K562 (cell line): ENCODE measurements around the gene BRD3OS. TPM values are rescaled to one million over a fixed set of nuclear protein-coding genes. Genes with fewer than 3 reads are reported as not detected.

ENCODE experiments used
- ARID2 ChIP-seq: fragments of 450-650 bp; IDR thresholded peaks from 2 replicates; pipeline ENCODE4 v1.6.1; 2017; ENCODE audit warnings: antibody characterized with exemption, mild to moderate bottlenecking
- CREBBP ChIP-seq: IDR thresholded peaks from one replicate; pipeline ENCODE4 v1.6.1; 2012; ENCODE audit warnings: low read depth, mild to moderate bottlenecking, control low read depth, inconsistent platforms, low read length
- CTBP1 ChIP-seq: fragments of 450-650 bp; IDR thresholded peaks from 2 replicates; pipeline ENCODE4 v1.6.1; 2016; ENCODE audit warnings: borderline replicate concordance
- E2F3 ChIP-seq: fragments of 250-450 bp; sonication (Bioruptor Pico); IDR thresholded peaks from 2 replicates; pipeline ENCODE4 v1.4.0; 2020; ENCODE audit warnings: mild to moderate bottlenecking
- KAT7 ChIP-seq: sonication (generic); formaldehyde crosslinking; IDR thresholded peaks from 2 replicates; pipeline ENCODE4 v1.8.0; 2022; ENCODE audit warnings: missing genetic modification reagents, mild to moderate bottlenecking, borderline replicate concordance
- KDM1A ChIP-seq, 2 experiments: fragments of 450-650 bp; IDR thresholded peaks; 2 replicates each; pipeline ENCODE4 v1.6.1; 2016; ENCODE audit warnings: mild to moderate bottlenecking in 2 of 2
- NFXL1 ChIP-seq: fragments of 450-650 bp; formaldehyde crosslinking; IDR thresholded peaks from 2 replicates; pipeline ENCODE4 v1.4.0; 2021; ENCODE audit warnings: mild to moderate bottlenecking
- NR2C1 ChIP-seq, 2 experiments: fragments of 450-650 bp; IDR thresholded peaks; 2 replicates each; pipeline ENCODE4 v1.6.1; 2017; ENCODE audit warnings: mild to moderate bottlenecking in 2 of 2, antibody characterized with exemption in 1 of 2, inconsistent platforms in 1 of 2, missing compliant biosample characterization in 1 of 2, missing genetic modification characterization in 1 of 2
- PHTF2 ChIP-seq: fragments of 250-450 bp; sonication (Bioruptor Pico); IDR thresholded peaks from 2 replicates; pipeline ENCODE4 v1.5.0; 2021; ENCODE audit warnings: mild to moderate bottlenecking
- POLR2G ChIP-seq: fragments of 200-400 bp; formaldehyde crosslinking; IDR thresholded peaks from 2 replicates; pipeline ENCODE4 v1.6.1; 2017; ENCODE audit warnings: low read depth, mild to moderate bottlenecking, antibody characterized with exemption, low read length, moderate library complexity
- SAFB ChIP-seq: fragments of 200-400 bp; formaldehyde crosslinking; IDR thresholded peaks from 2 replicates; pipeline ENCODE4 v1.6.1; 2017; ENCODE audit warnings: low read depth, low read length, borderline replicate concordance
- SMC3 ChIP-seq: conservative IDR thresholded peaks from 2 replicates; pipeline ENCODE4 v1.6.1; 2011; ENCODE audit warnings: low read depth, low read length, improper control_type of control experiment; ENCODE audit not compliant: insufficient read depth
- SRSF3 ChIP-seq: fragments of 200-400 bp; formaldehyde crosslinking; IDR thresholded peaks from 2 replicates; pipeline ENCODE4 v1.6.1; 2016; ENCODE audit warnings: mild to moderate bottlenecking, low read length, moderate library complexity; ENCODE audit not compliant: insufficient read depth
- TBP ChIP-seq: optimal IDR thresholded peaks from 2 replicates; pipeline ENCODE3; 2011; ENCODE audit warnings: low read depth, low read length, improper control_type of control experiment
- THRAP3 ChIP-seq: fragments of 450-650 bp; IDR thresholded peaks from 2 replicates; pipeline ENCODE4 v1.6.1; 2016; ENCODE audit warnings: mild to moderate bottlenecking, inconsistent platforms, borderline replicate concordance
- ZBTB1 ChIP-seq: sonication (generic); formaldehyde crosslinking; IDR thresholded peaks from 2 replicates; pipeline ENCODE4 v1.8.1; 2023; ENCODE audit warnings: missing genetic modification reagents, low read depth, mild to moderate bottlenecking, borderline replicate concordance
- ZNF263 ChIP-seq: sonication (generic); formaldehyde crosslinking; IDR thresholded peaks from 2 replicates; pipeline ENCODE4 v1.8.0; 2022; ENCODE audit warnings: mild to moderate bottlenecking, missing genetic modification reagents, borderline replicate concordance
- ZNF282 ChIP-seq: sonication (generic); formaldehyde crosslinking; IDR thresholded peaks from 2 replicates; pipeline ENCODE4 v1.8.1; 2023; ENCODE audit warnings: missing genetic modification reagents
- ZNF444 ChIP-seq: fragments of 250-450 bp; sonication (Bioruptor Pico); IDR thresholded peaks from 2 replicates; pipeline ENCODE4 v1.4.0; 2020; ENCODE audit warnings: mild to moderate bottlenecking, moderate library complexity
- polyA plus RNA-seq, 8 experiments: library from polyadenylated mRNA; depleted of rRNA in 4 of 8; stranded (reverse) in 5 of 8; unstranded in 3 of 8; fragments of >200 nt; fragmentation: Nextera tagmentation in 2 of 8; fragmentation: Illumina TruSeq in 1 of 8; extraction: Ambion mirVana in 2 of 8; extraction: Trizol in 1 of 8; gene quantifications; 2 replicates each; pipeline versions ENCODE4 v1.2.1 to v1.2.3, GENCODE V29; 2011 to 2014; ENCODE audit warnings: inconsistent platforms in 1 of 8, missing spikeins in 1 of 8
- total RNA-seq, 7 experiments: library from RNA; depleted of rRNA in 6 of 7; stranded (reverse); fragments of >200 nt in 6 of 7; fragmentation: Illumina TruSeq in 2 of 7; extraction: Trizol in 2 of 7; gene quantifications; 2 replicates each; pipeline versions ENCODE4 v1.2.1 to v1.2.3, GENCODE V29; 2011 to 2021; ENCODE audit warnings: low replicate concordance in 1 of 7
- TF ChIP-seq, protein P1 (sequence below): fragments of 250-450 bp; sonication (Bioruptor Pico); IDR thresholded peaks from 2 replicates; pipeline ENCODE4 v1.5.0; 2021; ENCODE audit warnings: mild to moderate bottlenecking, borderline replicate concordance
- TF ChIP-seq, protein P2 (sequence below), 2 experiments: fragments of 200-800 bp in 1 of 2; sonication (Bioruptor generic) in 1 of 2; sonication (generic) in 1 of 2; formaldehyde crosslinking in 1 of 2; IDR thresholded peaks in 1 of 2; conservative IDR thresholded peaks in 1 of 2; 2 replicates each; pipeline versions ENCODE4 v1.5.0 to v1.6.1; 2016 to 2020; ENCODE audit warnings: missing compliant biosample characterization in 1 of 2, missing genetic modification characterization in 1 of 2, missing genetic modification reagents in 1 of 2
- TF ChIP-seq, protein P3 (sequence below): conservative IDR thresholded peaks from 2 replicates; pipeline ENCODE4 v1.6.1; 2011; ENCODE audit warnings: low read depth, mild to moderate bottlenecking, low read length; ENCODE audit not compliant: control insufficient read depth

The BRD3OS gene
- total and polyA plus RNA-seq, 9 of the 15 experiments (the other 6 are each of a cell fraction or from before 2014, with no cell fraction given), result 1.1 to 8.7 (median 5.9) TPM

DNA sequence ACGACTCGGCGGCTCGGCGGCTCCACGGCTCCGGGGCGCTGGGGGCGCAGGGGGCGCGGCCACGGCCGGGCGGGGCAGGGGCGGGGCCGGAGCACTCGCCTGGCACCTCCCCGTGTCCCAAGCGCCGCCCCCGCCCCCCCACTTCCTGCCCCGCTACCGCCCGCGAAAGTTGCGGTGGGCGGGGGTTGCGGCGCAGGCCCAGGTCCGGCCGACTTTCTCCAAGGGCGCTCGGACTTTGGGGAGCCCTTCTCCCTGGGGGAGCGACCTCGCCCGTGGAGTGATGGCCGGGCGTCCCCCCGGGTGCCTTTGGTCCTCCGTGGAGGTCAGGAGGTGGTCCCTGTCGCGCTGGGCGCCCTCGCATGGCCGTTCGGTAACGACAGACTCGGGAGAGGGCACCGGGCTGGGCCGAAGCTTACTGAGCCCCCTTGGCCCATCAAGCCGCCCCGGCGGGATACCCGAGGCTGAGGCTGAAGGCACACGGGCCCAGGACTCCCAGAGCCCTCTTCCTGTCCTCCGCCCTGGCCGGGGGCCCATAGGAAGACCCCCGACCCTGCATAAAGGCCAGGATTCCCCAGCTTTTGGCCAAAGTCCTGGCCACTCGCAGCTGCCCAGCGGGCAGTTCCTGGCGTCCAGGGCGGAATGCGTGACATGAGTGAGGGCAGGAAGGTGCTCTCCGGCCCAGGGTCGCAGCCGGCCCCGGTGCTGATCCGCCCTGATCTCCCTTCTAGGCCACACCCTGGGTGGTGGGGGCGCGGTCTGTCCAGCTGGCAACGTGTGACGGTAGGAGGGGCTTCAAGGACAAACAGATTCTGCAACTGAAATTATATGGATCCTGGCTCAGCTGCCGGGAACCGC, 32.3 kb upstream of the BRD3OS start (continued):
- TF ChIP-seq KAT7 (0 out of 2 replicates have a peak, but pooled peaks have one; percentile 26), ARID2 (no peak), NR2C1 (IDR thresholded peaks at IDR 0.05) (no peak), NR2C1 (tag; IDR thresholded peaks at IDR 0.05) (no peak), NFXL1 (no peak), CREBBP (no peak), CTBP1 (peak; percentile 16; the same call in 1 of the 2 replicates), SRSF3 (no peak), SAFB (peak; percentile 82), ZNF263 (CRISPR knock-in tag) (peak; percentile 38; the same call in 1 of the 2 replicates), TBP (no peak), ZNF444 (CRISPR knock-in tag) (no peak), POLR2G (peak; percentile 80), E2F3 (no peak), SMC3 (no peak), PHTF2 (CRISPR knock-in tag) (no peak), ZBTB1 (CRISPR knock-in tag) (peak; percentile 54; the same call in 1 of the 2 replicates), THRAP3 (no peak), KDM1A (IDR thresholded peaks at IDR 0.05) (no peak), ZNF282 (CRISPR knock-in tag) (0 out of 2 replicates have a peak, but pooled peaks have one; percentile 41)
- TF ChIP-seq, protein P1, sequence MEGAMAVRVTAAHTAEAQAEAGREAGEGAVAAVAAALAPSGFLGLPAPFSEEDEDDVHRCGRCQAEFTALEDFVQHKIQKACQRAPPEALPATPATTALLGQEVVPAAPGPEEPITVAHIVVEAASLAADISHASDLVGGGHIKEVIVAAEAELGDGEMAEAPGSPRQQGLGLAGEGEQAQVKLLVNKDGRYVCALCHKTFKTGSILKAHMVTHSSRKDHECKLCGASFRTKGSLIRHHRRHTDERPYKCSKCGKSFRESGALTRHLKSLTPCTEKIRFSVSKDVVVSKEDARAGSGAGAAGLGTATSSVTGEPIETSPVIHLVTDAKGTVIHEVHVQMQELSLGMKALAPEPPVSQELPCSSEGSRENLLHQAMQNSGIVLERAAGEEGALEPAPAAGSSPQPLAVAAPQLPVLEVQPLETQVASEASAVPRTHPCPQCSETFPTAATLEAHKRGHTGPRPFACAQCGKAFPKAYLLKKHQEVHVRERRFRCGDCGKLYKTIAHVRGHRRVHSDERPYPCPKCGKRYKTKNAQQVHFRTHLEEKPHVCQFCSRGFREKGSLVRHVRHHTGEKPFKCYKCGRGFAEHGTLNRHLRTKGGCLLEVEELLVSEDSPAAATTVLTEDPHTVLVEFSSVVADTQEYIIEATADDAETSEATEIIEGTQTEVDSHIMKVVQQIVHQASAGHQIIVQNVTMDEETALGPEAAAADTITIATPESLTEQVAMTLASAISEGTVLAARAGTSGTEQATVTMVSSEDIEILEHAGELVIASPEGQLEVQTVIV (CRISPR knock-in tag), result no peak
- TF ChIP-seq, protein P2, sequence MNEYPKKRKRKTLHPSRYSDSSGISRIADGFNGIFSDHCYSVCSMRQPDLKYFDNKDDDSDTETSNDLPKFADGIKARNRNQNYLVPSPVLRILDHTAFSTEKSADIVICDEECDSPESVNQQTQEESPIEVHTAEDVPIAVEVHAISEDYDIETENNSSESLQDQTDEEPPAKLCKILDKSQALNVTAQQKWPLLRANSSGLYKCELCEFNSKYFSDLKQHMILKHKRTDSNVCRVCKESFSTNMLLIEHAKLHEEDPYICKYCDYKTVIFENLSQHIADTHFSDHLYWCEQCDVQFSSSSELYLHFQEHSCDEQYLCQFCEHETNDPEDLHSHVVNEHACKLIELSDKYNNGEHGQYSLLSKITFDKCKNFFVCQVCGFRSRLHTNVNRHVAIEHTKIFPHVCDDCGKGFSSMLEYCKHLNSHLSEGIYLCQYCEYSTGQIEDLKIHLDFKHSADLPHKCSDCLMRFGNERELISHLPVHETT (CRISPR knock-in tag; conservative IDR thresholded peaks at IDR 0.05 in 1 of 2, IDR thresholded peaks at IDR 0.05 in 1 of 2), result no peak
- TF ChIP-seq, protein P3, sequence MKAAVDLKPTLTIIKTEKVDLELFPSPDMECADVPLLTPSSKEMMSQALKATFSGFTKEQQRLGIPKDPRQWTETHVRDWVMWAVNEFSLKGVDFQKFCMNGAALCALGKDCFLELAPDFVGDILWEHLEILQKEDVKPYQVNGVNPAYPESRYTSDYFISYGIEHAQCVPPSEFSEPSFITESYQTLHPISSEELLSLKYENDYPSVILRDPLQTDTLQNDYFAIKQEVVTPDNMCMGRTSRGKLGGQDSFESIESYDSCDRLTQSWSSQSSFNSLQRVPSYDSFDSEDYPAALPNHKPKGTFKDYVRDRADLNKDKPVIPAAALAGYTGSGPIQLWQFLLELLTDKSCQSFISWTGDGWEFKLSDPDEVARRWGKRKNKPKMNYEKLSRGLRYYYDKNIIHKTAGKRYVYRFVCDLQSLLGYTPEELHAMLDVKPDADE, result no peak; the same call in 1 of the 2 replicates
